Measurements from ENCODE around the gene USP38.
A peak's percentile ranks its signal among the peaks of the same experiment; 100 is the strongest.

Gene USP38

DNA sequence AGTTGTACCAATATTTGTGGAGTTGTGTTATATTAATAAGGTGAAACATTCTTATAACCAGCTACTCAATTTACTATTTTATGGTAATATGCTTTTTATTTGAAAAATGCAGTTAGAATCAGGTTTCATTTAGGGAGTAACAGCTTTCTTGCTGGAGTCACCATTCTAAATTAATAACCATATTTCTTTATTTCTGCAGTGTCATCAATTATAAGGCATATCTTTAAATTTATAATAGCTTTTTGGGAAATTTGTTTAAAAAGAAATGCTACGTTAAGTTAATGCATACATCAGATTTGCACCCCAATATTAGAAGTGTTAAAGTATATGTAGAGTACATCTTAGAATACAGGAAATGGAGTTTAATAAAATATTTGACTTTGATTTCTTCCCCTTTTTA lies 18.9 kb downstream of the USP38 start:
- no peak for DNase-seq (ENCODE audit: low spot score)
- in situ Hi-C loops (cut with MboI; ENCODE audit: low pct_unique_long_range_greater_than_20kb, low sequenced_read_pairs, unreplicated experiment) = loop anchor here (25.0 kb wide), 1 partner anchor 284 kb away; no protein-coding TSS in a partner anchor
- TF ChIP-seq CTCF (IDR thresholded peaks at IDR 0.05; ENCODE audit: extremely low read depth, insufficient read depth, missing control alignments) = no peak

DNA sequence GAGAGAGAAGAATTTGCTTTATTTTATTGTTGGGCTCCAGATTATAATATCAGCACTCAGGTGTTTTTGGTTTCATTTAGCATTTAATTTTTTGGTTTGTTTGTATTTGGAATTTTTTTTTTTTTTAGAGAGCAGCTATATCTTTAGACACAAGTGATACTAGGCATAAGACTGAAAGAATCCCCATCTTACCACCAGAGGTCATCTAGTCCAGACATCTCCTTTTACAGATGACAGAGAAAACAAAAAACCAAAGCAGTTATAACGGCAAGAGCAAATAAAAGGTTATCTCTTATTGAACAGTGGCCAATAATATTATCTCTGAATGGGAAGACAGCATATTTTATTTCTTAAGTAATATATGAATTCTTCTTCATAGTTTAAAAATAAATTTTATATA lies 22.8 kb downstream of the USP38 start:
- DNase-seq (ENCODE audit: low spot score) = no peak
- TF ChIP-seq CTCF (IDR thresholded peaks at IDR 0.05; ENCODE audit: extremely low read depth, insufficient read depth, missing control alignments) = peak; percentile 3
- in situ Hi-C loops (cut with MboI; ENCODE audit: low pct_unique_long_range_greater_than_20kb, low sequenced_read_pairs, unreplicated experiment) = loop anchor here (25.0 kb wide), 1 partner anchor 280 kb away; no protein-coding TSS in a partner anchor

DNA sequence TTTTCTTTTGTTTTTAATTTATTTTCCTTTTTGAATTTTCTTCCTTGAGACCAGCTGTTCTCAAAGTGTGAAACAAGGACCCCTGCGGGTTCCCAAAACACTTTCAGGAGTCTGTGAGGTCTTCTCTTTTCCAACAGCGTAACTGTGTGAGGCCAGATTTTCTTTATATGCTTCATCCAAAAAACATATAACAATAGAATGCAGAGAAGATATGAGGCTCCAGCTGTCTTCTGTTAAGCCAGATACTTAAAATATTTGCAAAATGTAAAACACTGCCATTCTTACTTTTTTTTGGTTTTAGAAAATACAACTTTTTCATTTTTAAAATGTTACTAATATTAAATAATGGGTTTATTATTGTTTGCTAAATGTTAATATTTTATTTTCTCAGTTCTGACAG lies 27.8 kb downstream of the USP38 start:
- no peak for DNase-seq (ENCODE audit: low spot score)
- in situ Hi-C loops (cut with MboI; ENCODE audit: low pct_unique_long_range_greater_than_20kb, low sequenced_read_pairs, unreplicated experiment) = loop anchor here (25.0 kb wide), 1 partner anchor 275 kb away; no protein-coding TSS in a partner anchor
- no peak for TF ChIP-seq CTCF (IDR thresholded peaks at IDR 0.05; ENCODE audit: extremely low read depth, insufficient read depth, missing control alignments)

DNA sequence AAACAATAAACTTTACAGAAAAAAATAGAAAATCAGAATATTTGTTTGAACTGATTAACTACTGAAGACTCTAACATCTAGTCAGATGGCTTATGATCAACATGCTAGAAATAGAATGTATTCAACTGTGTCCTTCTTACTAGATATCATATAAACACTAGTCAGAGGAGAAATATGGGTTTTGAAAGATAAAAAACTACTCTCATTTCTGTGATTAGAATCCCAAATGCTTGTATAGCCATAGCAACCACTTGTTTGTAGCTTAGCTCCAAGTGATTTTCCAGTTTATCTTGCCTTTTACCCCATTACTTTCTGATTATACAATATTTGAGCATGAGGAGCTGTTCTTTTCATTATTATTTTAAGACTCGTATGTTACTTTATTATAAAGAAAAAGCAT lies 31.2 kb downstream of the USP38 start:
- in situ Hi-C loops (cut with MboI; ENCODE audit: low pct_unique_long_range_greater_than_20kb, low sequenced_read_pairs, unreplicated experiment) = loop anchor here (25.0 kb wide), 1 partner anchor 271 kb away; no protein-coding TSS in a partner anchor
- no peak for DNase-seq (ENCODE audit: low spot score)
- no peak for TF ChIP-seq CTCF (IDR thresholded peaks at IDR 0.05; ENCODE audit: extremely low read depth, insufficient read depth, missing control alignments)

GRCh38 chr4:143224255-143224654 lies 39.5 kb downstream of the USP38 start:
- DNase-seq (ENCODE audit: low spot score) = no peak
- TF ChIP-seq CTCF (IDR thresholded peaks at IDR 0.05; ENCODE audit: extremely low read depth, insufficient read depth, missing control alignments) = no peak
- in situ Hi-C loops (cut with MboI; ENCODE audit: low pct_unique_long_range_greater_than_20kb, low sequenced_read_pairs, unreplicated experiment) = loop anchor here (25.0 kb wide), 1 partner anchor 263 kb away; no protein-coding TSS in a partner anchor

DNA sequence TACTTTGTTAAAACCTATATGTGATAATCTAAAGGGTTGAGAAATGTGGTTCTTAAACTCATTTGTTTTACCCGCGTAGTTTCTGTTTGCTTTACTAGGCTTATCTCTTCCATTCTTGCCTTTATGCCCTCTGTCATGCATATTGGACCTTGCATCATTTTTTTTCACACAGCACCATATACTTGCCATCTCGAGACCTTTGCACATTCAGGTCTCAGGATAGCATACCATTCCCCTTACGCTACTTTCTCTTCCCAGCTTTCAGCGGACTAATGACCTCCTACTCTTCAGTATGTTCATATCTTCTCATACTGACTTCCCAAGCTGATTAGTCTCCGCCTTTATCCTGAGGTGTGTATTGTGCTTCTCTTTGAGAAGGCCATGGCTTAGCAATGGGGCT lies 40.5 kb downstream of the USP38 start:
- TF ChIP-seq CTCF (IDR thresholded peaks at IDR 0.05; ENCODE audit: extremely low read depth, insufficient read depth, missing control alignments) = no peak
- no peak for DNase-seq (ENCODE audit: low spot score)
- in situ Hi-C loops (cut with MboI; ENCODE audit: low pct_unique_long_range_greater_than_20kb, low sequenced_read_pairs, unreplicated experiment) = no loop called here

GRCh38 chr4:143230683-143231082 lies 46.0 kb downstream of the USP38 start:
- in situ Hi-C loops (cut with MboI; ENCODE audit: low pct_unique_long_range_greater_than_20kb, low sequenced_read_pairs, unreplicated experiment) = no loop called here
- DNase-seq (ENCODE audit: low spot score) = peak; percentile 14
- no peak for TF ChIP-seq CTCF (IDR thresholded peaks at IDR 0.05; ENCODE audit: extremely low read depth, insufficient read depth, missing control alignments)

Measured in GM13977 (cell line).